ENCODE results near the gene MRPL45. TPM values are rescaled to one million over a fixed set of nuclear protein-coding genes. Genes with fewer than 3 reads are reported as not detected.
"Not testable (repeated sequence)": the region's sequence is repeated elsewhere in the genome, so short reads cannot be mapped to it uniquely, and the experiment has no call there.

MRPL45 gene
- total and polyA plus RNA-seq, 2 experiments from 2014 or later = 42.6 to 63.9 TPM

DNA sequence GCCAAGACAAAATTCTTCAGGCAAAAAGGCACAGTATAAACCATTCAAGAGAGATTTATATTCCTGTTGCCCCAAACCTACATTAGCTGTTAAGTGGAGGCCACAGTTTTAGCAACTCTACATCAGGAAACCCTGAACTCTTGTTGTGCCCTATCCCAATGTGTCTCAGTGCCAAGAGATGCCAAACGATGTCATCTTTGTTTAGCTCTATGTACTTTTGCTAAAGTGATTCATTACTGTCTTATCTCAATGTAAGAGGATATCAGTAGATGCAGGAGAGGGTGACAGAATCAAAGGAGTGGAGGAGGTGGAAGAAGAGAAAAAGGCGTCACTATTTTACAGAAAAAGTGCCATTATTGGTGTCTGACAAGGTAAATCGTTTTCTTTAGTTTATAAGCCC lies 28.8 kb upstream of the MRPL45 start:
- H3K4me3 ChIP-seq; H3K27me3 Mint-ChIP-seq (ENCODE audit: insufficient read depth, low read depth, poor library complexity); H4K20me1 ChIP-seq (replicated peaks; ENCODE audit: insufficient read depth); H2AFZ ChIP-seq; H3K79me2 ChIP-seq (replicated peaks; ENCODE audit: insufficient read depth); H3K27ac ChIP-seq (ENCODE audit: low read depth); H3K9me2 ChIP-seq (ENCODE audit: insufficient read depth); H3K27me3 ChIP-seq (ENCODE audit: insufficient read depth); ATAC-seq; H3K4me2 ChIP-seq; H3K4me1 ChIP-seq (ENCODE audit: insufficient read depth); DNase-seq (ENCODE audit: low spot score); H3K36me3 ChIP-seq (ENCODE audit: insufficient read depth); H3K4me1 Mint-ChIP-seq; H3K4me3 Mint-ChIP-seq; H3K36me3 Mint-ChIP-seq (ENCODE audit: low read depth); H3K27ac Mint-ChIP-seq; H3K9me3 Mint-ChIP-seq; H3F3A ChIP-seq (replicated peaks; ENCODE audit: low read depth): not testable (repeated sequence)

DNA sequence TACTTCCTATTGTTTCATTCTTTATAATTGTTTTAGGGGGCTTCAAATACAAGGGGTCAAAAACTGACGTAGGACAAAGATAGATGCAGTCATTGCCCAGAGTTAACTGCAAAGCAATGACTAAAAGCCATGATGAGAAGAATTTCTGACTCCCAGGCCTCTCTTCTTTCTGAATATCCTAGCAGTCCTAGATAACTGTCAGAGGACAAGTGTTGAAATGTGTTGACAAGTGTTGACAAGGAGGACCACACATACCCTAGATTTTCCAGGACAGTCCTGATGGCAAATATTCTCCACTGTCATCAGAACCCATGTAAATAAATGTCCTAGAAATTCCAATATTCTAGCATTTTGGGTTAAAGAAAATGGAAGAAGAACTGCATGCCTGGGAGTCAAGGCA lies 27.9 kb upstream of the MRPL45 start:
- H3F3A ChIP-seq (replicated peaks; ENCODE audit: low read depth); H3K4me2 ChIP-seq; H3K27ac ChIP-seq (ENCODE audit: low read depth); H3K4me3 Mint-ChIP-seq; H3K9me3 Mint-ChIP-seq; H3K36me3 ChIP-seq (ENCODE audit: insufficient read depth); DNase-seq (ENCODE audit: low spot score); H3K4me1 Mint-ChIP-seq; H3K27ac Mint-ChIP-seq; ATAC-seq; H3K4me3 ChIP-seq; H4K20me1 ChIP-seq (replicated peaks; ENCODE audit: insufficient read depth); H3K27me3 ChIP-seq (ENCODE audit: insufficient read depth); H3K9me2 ChIP-seq (ENCODE audit: insufficient read depth); H2AFZ ChIP-seq; H3K27me3 Mint-ChIP-seq (ENCODE audit: insufficient read depth, low read depth, poor library complexity); H3K36me3 Mint-ChIP-seq (ENCODE audit: low read depth); H3K4me1 ChIP-seq (ENCODE audit: insufficient read depth); H3K79me2 ChIP-seq (replicated peaks; ENCODE audit: insufficient read depth): not testable (repeated sequence)

DNA sequence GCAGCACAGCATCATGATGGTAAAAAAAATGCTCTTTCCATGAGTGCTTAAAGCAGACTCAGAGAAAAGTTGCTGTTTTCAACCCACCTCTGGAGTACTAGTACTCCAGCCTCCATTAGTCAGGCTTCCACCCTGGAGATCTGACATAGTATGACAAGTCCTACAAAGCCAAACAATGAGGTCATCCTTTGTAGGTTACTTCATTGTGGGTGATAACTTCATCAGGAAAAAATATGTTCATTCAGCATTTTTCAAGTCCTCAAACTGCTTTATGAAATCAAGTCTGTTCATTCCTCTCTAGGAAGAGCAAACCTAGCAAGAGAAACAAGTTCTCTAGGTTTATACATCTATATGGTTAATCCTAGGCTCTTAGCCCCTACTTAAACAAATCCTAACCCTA lies 27.4 kb upstream of the MRPL45 start:
- H3K4me3 ChIP-seq; H3K27ac Mint-ChIP-seq; H3K4me3 Mint-ChIP-seq; H3F3A ChIP-seq (replicated peaks; ENCODE audit: low read depth); H3K36me3 Mint-ChIP-seq (ENCODE audit: low read depth); H3K27ac ChIP-seq (ENCODE audit: low read depth); DNase-seq (ENCODE audit: low spot score); H3K9me3 Mint-ChIP-seq; H3K27me3 ChIP-seq (ENCODE audit: insufficient read depth); ATAC-seq; H3K79me2 ChIP-seq (replicated peaks; ENCODE audit: insufficient read depth); H2AFZ ChIP-seq; H3K27me3 Mint-ChIP-seq (ENCODE audit: insufficient read depth, low read depth, poor library complexity); H3K4me1 Mint-ChIP-seq; H3K4me1 ChIP-seq (ENCODE audit: insufficient read depth); H3K4me2 ChIP-seq; H3K36me3 ChIP-seq (ENCODE audit: insufficient read depth); H4K20me1 ChIP-seq (replicated peaks; ENCODE audit: insufficient read depth); H3K9me2 ChIP-seq (ENCODE audit: insufficient read depth): not testable (repeated sequence)

DNA sequence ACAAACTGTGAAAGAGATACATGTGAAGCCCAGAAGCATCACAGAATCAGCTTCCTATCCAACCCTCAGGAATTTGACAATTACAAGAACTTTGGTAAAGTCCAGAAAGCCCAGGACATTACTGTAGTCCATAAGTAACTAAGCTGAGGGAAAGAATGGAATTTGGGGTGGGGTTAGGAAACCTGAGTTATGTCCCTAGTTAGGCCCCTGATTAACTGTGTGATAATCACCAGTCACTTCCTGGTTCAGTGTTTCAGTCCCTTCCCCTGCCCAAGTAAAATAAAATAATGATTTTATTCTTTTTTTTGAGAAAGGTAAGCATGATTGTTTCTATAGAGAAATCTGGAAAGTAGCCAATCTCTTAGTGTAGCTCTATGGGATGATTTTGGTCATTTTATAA lies 11.0 kb upstream of the MRPL45 start:
- not testable (repeated sequence) for H3K4me1 Mint-ChIP-seq; H3K27me3 ChIP-seq (ENCODE audit: insufficient read depth); H3K27me3 Mint-ChIP-seq (ENCODE audit: insufficient read depth, low read depth, poor library complexity); H3K4me1 ChIP-seq (ENCODE audit: insufficient read depth); H3K27ac Mint-ChIP-seq; H3K4me3 Mint-ChIP-seq; H3K4me3 ChIP-seq; ATAC-seq; H3K4me2 ChIP-seq; DNase-seq (ENCODE audit: low spot score); H3K9me3 Mint-ChIP-seq; H4K20me1 ChIP-seq (replicated peaks; ENCODE audit: insufficient read depth); H3K27ac ChIP-seq (ENCODE audit: low read depth); H3K36me3 ChIP-seq (ENCODE audit: insufficient read depth); H3F3A ChIP-seq (replicated peaks; ENCODE audit: low read depth); H2AFZ ChIP-seq; H3K36me3 Mint-ChIP-seq (ENCODE audit: low read depth); H3K9me2 ChIP-seq (ENCODE audit: insufficient read depth); H3K79me2 ChIP-seq (replicated peaks; ENCODE audit: insufficient read depth)

DNA sequence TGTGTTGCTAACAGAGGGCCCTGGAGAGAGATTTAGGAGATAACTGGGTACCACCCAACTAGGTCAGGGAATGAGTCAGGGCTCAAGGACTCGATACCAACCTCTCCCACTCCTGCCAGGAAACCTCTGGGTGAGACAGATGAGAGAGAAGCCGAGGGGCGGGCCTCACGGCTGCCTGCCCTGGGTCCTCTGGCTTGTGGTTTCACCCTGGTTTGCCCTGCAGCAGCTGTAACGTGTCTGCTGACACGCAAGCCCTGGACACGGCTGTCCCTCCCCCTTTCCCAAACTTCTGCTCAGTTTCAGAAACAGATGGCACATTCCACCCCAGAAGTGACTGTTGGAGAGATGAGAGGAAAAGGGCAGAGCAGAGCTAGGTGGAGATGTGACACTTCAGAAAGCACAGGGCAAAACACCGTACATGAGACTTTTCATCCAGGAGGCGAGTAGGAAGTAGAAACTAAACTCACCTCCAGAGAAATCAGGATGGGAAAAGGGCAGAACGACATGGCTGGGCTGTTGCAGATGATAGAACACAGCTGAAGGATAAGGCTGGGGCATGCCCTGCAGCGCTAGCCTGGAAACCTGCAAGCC lies 10.4 kb upstream of the MRPL45 start:
- H3K79me2 ChIP-seq (replicated peaks; ENCODE audit: insufficient read depth); H3K4me3 Mint-ChIP-seq; H3K27ac Mint-ChIP-seq; H3K27me3 ChIP-seq (ENCODE audit: insufficient read depth); H3F3A ChIP-seq (replicated peaks; ENCODE audit: low read depth); H3K4me3 ChIP-seq; H4K20me1 ChIP-seq (replicated peaks; ENCODE audit: insufficient read depth); DNase-seq (ENCODE audit: low spot score); H3K4me1 ChIP-seq (ENCODE audit: insufficient read depth); H3K9me3 Mint-ChIP-seq; H3K27me3 Mint-ChIP-seq (ENCODE audit: insufficient read depth, low read depth, poor library complexity); H3K36me3 Mint-ChIP-seq (ENCODE audit: low read depth); H3K4me2 ChIP-seq; H3K27ac ChIP-seq (ENCODE audit: low read depth); H3K36me3 ChIP-seq (ENCODE audit: insufficient read depth); H3K9me2 ChIP-seq (ENCODE audit: insufficient read depth); H3K4me1 Mint-ChIP-seq: not testable (repeated sequence)
- ATAC-seq = peak; percentile 38
- peak overlapping the region; percentile 86; the same call in 1 of the 2 replicates for H2AFZ ChIP-seq

Measured in GM23338 (cell line).